GM18508 (cell line): ENCODE data around the gene NHP2.
"Not testable (repeated sequence)": the region's sequence is repeated elsewhere in the genome, so short reads cannot be mapped to it uniquely, and the experiment has no call there.

Experiments used
- ATAC-seq: cut with Tn5 transposase; IDR thresholded peaks from one replicate; pipeline ENCODE4 v1.9.1; 2021; ENCODE audit warnings: moderate number of reproducible peaks; ENCODE audit not compliant: insufficient read depth, unreplicated experiment

Gene NHP2

DNA sequence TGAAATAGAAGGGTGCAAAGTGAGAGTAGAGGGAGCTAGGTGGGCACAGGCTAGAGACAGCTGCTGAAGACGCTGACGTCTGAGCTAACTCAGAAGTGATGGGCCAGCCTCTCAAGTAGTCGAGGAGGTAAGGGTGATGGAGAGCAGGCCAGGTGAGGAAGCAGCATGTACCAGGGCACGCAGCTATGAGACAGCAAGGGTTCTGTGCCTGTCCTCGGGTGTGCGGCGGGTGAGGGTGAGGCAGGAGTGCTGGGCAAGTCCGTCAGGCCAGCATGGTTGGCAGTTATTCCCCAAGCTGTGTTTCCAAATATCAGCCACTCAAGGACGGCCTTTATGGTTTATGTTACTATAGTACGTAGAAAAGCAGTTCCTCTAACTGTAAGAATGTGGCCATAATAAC, 16.7 kb downstream of the NHP2 start:
- ATAC-seq, result no peak

DNA sequence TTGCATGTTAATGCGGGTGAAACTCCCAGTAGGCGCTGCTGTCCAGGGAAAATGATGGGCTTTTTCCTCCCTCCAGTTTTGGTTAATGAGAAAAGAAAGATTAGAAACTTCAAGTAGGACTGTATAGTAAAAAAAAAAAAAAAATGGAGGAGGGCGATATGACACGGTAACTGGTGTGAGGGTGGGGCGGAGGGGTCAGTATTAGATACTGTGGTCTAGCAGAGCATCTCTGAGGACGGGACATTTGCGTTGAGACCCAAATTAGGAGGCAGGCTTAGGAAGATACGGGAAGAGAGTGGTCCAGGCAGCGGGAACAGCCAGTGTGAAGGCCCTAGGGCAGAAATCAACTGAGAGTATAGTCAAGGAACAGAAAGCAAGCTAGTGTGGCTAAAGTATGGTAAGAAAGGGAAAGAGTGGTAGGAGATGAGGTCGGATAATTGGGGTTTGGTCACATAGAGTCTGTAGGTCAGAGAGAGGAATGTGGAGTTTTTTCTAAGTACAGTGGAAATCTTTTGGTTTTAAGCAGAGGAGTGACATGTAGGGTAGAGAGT, 22.2 kb downstream of the NHP2 start:
- ATAC-seq, result no peak

DNA sequence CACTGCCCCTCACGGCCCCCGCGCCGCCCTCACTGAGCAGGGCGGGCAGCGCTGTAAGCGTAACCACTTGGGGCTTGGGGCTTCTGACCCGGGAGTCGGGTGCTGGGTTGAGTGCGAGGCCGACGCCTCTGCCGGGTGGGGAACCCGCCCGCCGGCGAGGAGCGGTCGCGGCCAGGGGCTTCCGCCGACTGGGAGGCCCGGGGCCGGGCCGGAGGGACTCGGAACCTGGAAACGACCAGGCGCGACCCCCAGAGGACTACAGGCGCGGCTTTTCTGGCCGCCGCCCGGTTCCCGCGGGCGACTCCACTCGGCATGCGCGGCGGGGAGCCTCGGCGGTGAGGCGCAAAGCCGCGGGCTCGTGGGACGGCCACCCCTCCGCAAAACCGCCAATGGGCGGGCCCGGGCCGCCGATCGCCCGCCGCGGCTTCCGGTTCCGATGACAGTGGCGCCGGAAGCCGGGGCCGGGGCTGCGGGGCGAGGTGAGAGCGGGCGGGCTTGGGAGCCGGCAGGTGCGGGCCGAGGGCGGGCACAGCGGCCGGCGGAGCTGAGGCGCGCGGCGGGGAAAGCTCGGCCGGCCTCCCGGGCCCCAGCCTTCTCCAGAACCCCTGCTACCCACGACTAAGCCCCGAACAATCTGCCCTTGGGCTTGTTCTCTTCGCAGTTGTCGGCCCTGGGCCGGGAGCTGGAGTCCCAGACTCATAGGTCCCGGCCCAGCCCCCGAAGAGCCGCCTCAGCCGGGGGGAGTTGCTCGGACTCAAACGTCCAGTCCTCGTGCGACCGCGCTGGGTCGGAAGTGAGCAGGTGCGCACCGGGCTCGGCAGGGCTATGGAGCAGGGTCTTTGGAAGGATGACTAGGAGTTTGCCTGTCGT, 22.9 kb downstream of the NHP2 start, which contains the start of gene RMND5B:
RMND5B (plus strand) TSS at position 439 of the 870 bp plus-strand sequence. CDS start 7,106 bp downstream, outside the sequence.
- no peak for ATAC-seq

DNA sequence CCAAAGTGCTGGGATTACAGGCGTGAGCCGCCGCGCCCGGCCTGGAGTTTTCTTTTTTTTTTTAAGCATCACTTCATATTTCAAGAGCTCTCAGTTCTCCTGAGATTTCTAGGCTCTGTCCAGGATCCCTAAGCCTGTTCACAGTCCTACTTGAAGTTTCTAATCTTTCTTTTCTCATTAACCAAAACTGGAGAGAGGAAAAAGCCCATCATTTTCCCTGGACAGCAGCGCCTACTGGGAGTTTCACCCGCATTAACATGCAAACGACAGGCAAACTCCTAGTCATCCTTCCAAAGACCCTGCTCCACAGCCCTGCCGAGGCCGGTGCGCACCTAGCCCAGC, 23.5 kb downstream of the NHP2 start:
- ATAC-seq, result not testable (repeated sequence)

DNA sequence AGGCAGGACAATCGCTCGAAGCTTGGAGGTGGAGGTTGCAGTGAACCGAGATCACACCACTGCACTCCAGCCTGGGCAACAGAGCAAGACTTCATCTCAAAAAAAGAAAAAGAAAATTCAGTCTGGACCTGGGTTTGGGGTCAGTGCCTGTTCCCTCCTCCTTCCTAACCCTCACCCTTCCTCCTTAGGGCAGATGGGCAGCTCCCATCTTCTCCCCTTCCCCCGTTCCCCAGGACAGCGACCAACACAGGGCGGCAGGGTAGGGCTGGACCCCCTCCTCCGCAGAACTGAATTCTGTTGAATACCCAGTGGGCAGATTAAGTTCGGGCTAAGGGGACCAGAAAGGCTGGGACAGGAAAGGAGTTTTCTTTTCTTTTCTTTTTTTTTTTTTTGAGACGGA, 24.4 kb downstream of the NHP2 start:
- no peak for ATAC-seq

DNA sequence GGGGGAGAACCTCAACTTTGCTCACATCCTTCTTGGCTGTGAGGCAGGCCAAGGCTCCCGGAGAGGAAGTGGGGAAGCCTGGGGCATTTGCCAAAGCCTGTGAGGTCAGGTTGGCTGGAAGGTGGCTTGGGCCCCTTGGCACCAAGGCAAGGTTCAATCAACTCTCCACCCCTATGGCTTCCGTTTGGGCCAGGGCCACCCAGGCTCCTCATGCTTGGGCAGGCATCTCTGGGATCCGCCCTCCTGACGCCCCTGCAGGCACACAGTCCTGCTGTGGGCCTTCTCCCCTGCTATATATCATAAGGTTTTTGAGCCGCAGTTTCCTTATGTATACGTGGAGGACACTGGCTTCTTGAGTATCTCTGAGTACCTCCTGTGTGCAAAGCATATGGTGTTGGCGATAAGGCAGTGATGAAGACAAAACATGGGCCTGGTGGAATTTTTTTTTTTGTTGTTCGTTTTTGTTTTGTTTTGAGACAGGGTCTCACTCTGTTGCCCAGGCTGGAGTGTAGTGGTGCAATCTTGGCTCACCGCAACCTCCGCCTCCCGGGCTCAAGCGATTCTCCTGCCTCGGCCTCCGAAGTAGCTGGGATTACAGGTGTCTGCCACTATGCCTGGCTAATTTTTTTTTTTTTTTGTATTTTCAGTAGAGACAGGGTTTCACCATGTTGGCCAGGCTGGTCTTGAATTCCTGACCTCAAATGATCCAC, 26.2 kb downstream of the NHP2 start:
- not testable (repeated sequence) for ATAC-seq

DNA sequence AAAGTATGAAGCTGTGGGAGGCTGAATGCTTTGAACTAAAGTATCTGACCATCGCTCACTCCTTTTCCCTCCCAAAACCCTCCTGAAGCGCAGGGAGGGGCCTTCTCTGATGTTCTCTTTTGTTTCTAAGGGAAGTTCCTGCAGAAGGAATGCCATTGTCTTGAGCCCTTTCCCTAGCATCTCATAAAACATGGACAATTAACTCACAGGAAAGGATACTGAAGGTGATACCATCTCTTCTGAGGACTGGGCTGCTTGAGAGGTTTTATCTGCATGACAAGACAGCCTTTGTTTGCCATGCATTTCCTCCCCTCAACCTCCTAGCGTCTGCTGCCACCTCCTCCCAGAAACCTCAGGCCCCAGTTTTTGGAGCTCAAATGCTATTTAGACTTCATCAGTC, 27.1 kb downstream of the NHP2 start:
- no peak for ATAC-seq

DNA sequence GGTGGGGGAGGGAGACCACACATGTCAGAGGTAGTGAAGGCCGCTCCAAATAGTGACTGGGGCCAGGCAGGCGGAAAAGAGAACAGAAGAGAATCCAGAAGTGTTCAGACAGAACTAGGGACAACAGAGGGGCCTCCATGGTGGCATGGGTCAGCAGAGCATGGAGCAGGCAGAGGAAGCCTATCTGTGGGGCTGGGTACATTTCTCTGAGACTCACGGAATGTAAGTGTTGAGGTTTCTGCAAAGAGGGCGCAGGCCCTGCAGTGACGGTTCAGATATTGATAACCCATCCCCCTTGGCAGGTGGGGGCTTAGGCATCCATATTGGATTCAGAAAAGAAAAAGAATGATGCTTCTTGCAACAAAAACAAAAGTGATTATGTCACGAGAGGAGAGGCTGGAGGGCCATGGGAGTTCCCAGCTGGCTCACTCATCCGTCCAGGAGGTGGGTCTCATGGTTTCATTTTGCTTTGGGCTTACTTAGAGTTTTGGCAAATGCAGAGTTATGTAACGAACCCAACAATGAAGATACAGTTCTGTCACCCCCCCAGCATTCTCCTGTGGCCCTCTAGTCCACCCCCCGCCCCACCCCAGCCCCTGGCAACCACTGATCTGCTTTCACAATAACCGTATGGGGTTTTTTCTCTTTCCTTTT, 28.3 kb downstream of the NHP2 start:
- no peak for ATAC-seq

DNA sequence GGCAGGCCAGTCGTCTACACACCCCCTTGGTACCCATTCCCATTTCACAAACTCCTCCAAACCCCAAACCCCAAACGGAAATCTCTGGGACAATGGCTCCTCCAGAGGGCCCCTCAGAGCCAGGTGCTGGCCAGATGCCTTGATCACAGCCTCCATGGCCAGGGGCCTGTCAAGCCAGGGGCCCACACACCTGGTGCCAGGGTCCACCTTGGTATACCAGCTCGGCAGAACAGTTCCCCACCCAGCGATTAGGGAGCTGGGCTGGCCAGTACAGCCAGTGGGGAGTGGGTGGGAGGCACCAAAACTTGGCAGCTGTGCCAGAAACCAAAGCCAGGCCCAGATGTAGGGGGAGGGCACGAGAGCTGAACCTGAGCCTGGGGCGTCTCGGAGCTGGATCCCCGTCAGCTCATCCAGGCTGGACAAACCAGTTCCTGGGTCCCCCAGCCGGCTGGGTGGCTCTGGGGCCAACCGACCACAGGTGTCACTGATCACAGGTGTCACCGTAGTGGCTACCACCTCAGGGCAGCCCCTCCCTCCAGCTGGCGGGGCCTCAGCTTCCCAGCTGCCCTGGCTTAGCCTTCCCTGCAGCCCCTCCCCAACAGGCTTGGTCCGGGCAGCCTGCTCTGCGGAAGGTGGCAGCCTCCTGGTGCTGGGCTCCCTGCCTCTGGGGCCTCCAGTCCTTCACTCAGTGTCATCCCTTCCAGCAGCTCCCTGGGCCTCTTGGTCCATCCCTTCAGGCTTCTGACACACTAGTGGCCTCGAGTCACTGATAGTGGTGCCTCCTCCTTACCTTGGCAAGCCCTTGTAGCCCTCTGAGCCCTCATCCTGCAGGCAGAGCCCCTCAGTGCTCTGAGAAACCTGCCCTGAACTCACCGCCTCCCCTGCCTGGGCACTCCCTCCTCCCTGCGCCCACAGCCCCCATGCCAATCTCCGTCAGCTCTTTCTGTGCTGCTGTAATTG, 29.4 kb downstream of the NHP2 start:
- no peak for ATAC-seq

DNA sequence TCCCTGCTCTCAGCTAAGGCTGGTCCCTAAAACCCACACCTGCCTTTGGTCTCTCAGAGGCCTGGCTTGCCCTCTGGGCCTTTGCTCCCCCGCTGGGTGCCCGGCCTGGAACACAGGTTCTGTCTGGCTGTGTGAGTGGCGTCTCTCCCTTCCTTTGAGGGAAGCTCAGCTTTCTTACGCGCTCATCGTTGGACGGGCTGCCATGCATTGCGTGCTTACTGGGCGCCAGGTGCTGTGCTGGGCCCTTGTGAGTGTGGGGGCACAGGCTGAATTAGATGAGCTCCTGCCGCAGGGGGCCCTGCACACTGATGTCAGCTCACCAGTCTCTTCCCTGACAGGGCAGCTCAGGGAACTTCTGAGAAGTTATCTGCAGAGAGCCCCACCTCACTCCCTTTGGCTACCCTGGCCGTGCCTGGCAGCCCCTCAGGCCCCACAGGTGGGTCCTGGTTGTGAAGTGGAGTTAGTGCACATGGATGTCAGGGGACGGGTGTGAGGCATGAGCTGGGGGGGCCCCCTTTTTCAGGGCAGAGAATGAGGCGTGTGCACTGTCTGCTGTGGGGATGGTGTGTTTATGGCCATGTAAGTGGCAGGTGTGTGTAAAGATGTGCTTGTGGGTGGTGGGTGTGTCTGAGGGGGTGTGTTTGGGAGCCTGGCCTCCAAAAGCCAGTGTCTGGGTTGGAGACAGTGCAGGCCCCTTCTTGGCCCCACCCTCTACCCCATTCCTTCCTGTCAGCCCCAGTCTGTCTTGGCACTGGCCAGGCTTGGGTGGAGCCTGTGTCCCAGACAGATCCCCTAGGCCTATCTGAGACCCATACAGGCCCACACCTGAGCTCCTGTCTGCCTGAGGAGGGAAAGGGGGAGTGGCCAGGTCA, 30.4 kb downstream of the NHP2 start:
- ATAC-seq, result no peak

DNA sequence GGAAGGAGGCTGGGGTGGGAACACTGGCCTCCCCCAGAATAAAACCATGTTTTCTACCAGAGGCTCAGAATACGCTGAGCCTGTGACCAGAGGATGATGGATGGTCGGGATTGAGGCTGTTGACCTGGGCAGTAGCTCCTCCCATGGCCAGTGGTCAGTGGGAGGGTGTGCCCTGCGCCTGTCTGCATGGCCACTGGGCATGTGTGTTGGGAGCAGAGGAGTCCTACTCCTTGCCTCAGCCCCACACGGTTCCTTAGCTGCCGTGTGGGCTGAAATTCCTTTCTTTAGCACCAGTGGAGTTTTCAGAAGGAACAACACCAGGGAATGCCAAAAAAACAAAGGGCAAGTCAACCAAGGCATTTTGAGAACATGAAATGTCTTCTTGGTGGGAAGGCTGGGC, 31.3 kb downstream of the NHP2 start:
- ATAC-seq, result no peak

DNA sequence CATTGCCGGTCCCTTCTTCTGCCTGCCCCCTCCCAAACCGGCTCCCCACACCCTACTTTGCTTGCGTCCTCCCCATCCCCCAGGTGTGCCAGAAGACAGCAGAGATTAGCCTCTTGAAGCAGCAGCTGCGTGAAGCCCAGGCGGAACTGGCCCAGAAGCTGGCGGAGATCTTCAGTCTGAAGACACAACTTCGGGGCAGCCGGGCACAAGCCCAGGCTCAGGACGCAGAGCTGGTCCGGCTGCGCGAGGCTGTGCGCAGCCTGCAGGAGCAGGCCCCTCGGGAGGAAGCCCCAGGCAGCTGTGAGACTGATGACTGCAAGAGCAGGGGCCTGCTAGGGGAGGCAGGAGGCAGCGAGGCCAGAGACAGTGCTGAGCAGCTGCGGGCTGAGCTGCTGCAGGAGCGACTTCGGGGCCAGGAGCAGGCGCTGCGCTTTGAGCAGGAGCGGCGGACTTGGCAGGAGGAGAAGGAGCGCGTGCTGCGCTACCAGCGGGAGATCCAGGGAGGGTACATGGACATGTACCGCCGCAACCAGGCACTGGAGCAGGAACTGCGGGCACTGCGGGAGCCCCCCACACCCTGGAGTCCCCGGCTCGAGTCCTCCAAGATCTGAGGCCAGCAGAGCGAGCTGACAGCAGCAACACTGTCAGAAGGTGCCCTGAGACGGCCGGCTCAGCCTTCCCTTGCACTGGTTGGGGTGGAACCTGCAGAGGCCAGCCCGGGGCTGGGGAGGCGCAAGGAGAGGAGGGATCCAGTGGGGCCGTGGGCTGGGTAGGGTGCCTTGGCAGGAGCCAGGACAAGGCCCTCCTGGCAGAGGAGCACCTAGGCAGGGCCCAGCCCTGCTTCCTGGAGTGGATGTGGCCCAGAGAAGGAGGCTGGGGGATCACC, 32.1 kb downstream of the NHP2 start:
- no peak for ATAC-seq

DNA sequence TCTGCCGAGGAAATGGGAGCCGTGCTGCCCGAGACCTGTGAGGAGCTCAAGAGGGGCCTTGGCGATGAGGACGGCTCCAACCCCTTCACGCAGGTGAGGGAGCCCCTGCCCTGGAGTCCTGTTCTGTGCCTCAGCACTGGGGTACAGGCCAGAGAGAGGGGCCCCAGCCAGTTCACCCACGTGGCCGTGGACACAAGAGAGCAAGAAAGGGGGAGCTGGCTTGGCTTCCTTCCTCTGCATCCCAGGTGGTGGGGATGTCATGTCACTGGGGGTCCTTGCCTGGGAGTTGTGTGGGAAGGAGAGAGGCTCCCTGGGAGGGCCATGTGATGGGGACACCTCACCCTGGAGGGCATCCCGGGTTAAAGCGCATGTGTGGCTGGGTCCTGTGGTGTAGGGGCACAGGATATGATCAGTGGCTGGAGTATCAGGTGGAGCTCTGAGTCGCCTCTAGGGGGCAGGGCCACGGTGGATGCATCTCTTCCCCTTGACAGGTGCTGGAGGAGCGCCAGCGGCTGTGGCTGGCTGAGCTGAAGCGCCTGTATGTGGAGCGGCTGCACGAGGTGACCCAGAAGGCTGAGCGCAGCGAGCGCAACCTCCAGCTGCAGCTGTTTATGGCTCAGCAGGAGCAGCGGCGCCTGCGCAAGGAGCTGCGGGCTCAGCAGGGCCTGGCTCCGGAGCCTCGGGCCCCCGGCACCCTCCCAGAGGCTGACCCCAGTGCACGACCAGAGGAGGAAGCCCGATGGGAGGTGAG, 32.9 kb downstream of the NHP2 start:
- peak; percentile 66 for ATAC-seq

DNA sequence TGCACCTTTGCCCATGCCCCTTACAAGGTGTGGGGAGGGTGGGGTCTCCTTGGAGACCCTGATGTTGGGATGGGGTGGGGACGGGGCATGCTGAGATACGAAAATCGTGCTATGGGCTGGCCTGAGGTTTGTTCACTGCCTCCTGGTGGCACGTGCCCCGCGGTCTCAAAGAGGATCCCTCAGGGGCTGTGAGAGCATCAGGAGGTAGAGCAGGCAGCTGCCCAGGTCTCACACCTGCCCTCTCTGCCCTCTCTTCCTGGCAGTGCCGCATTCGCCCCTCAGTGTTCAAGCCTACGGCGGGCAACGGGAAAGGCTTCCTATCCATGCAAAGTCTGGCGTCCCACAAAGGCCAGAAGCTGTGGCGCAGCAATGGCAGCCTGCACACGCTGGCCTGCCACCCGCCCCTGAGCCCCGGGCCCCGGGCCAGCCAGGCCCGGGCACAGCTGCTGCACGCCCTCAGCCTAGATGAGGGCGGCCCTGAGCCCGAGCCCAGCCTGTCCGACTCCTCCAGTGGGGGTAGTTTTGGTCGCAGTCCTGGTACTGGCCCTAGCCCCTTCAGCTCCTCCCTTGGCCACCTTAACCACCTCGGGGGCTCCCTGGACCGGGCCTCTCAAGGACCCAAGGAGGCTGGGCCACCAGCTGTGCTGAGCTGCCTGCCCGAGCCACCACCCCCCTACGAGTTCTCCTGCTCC, 33.6 kb downstream of the NHP2 start:
- no peak for ATAC-seq

DNA sequence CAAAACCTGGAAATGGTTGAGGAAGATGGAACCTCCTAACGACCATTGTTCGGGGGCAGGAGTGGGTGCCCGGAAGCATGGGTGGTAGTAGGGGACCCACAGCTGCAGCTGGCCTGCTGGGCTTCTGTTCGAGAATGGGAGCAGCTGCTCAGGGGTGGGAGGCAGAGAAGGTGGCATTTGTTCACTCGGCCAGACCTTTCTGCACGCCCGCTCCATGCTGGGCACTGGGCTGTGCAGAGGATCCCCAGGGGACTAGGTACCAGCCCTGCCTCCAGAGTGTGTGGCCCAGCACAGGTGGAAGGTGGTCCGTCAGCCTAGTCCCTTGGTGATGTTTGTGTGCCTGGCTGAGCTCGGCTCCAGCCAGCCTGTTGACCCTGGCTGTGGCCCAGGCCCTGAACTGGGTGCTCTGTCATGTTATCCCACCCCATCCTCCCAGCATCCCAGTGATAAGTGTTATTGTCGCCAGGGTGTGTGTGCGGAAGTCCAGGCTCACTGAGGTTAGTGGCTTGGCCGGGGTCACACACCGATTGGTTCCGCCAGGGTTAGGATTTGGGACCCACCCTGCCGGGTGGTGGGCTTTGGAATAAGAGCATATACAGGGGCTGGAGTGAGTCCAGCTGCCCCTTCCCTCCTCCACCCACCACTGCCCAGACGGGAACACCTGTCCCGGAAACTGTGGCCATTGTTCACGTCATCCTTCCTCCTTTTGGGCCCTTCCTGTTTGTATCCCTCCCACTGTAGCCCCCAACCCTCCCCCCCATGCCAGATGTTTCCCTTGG, 35.6 kb downstream of the NHP2 start:
- no peak for ATAC-seq
